HEK293 (cell line): ENCODE measurements around the gene CYP24A1.

ENCODE experiments used
- CTCF ChIA-PET: fragments of 350-600 bp; formaldehyde crosslinking; extraction: SDS; loops from one replicate; lab custom pipeline; 2021; ENCODE audit warnings: antibody characterized with exemption; lab: Yijun Ruan, JAX
- POLR2A ChIA-PET: fragments of 300-600 bp; formaldehyde crosslinking; extraction: SDS; loops from one replicate; lab custom pipeline; 2020; ENCODE audit warnings: antibody characterized with exemption, inconsistent platforms; lab: Yijun Ruan, JAX
- H3K27ac ChIP-seq: fragments of 200-500 bp; sonication (Bioruptor generic); 2 replicates; pipeline ENCODE4 v1.5.1; 2014; ENCODE audit warnings: low read depth, low read length, control low read depth, inconsistent platforms; ENCODE audit errors: extremely low read depth
- H3K36me3 ChIP-seq, 2 experiments: fragments of 200-500 bp in 1 of 2; sonication (Bioruptor generic) in 1 of 2; 1 replicate in 1 of 2; 2 replicates in 1 of 2; pipeline ENCODE4 v1.5.1; 2014 to 2017; ENCODE audit warnings: inconsistent platforms in 2 of 2, low read length in 2 of 2; ENCODE audit not compliant: control insufficient read depth in 2 of 2, insufficient read depth in 1 of 2
- H3K4me1 ChIP-seq: fragments of 200-500 bp; sonication (Bioruptor generic); 2 replicates; pipeline ENCODE4 v1.5.1; 2014; ENCODE audit warnings: mild to moderate bottlenecking, low read length, inconsistent platforms; ENCODE audit not compliant: control insufficient read depth, insufficient read depth
- H3K4me3 ChIP-seq: 2 replicates; pipeline ENCODE4 v1.5.1; 2011; ENCODE audit warnings: low read depth, mild to moderate bottlenecking, control low read depth, low read length, moderate library complexity
- H3K9me3 ChIP-seq: fragments of 200-500 bp; sonication (Bioruptor generic); 2 replicates; pipeline ENCODE4 v1.5.1; 2014; ENCODE audit warnings: low read depth, low read length, inconsistent platforms; ENCODE audit not compliant: control insufficient read depth, insufficient read depth
- GLIS2 ChIP-seq: fragments of 450-650 bp; formaldehyde crosslinking; IDR thresholded peaks from 2 replicates; pipeline ENCODE4 v1.5.1; 2016; ENCODE audit warnings: missing biosample characterization, missing genetic modification characterization
- KLF8 ChIP-seq: fragments of 450-650 bp; formaldehyde crosslinking; IDR thresholded peaks from 2 replicates; pipeline ENCODE4 v1.5.1; 2016; ENCODE audit warnings: missing biosample characterization, missing genetic modification characterization
- OVOL3 ChIP-seq: fragments of 450-650 bp; formaldehyde crosslinking; IDR thresholded peaks from 2 replicates; pipeline ENCODE4 v1.5.1; 2016; ENCODE audit warnings: missing biosample characterization, missing genetic modification characterization
- SP3 ChIP-seq: fragments of 450-650 bp; formaldehyde crosslinking; IDR thresholded peaks from 2 replicates; pipeline ENCODE4 v1.5.1; 2016; ENCODE audit warnings: missing biosample characterization, missing genetic modification characterization
- YY2 ChIP-seq: fragments of 450-650 bp; formaldehyde crosslinking; IDR thresholded peaks from 2 replicates; pipeline ENCODE4 v1.5.1; 2016; ENCODE audit warnings: missing biosample characterization, missing genetic modification characterization
- ZBTB17 ChIP-seq: fragments of 450-650 bp; formaldehyde crosslinking; IDR thresholded peaks from 2 replicates; pipeline ENCODE4 v1.5.1; 2016; ENCODE audit warnings: missing biosample characterization, missing genetic modification characterization
- ZBTB26 ChIP-seq: fragments of 450-650 bp; formaldehyde crosslinking; optimal IDR thresholded peaks from 2 replicates; pipeline ENCODE3; 2016; ENCODE audit warnings: missing biosample characterization, mild to moderate bottlenecking, missing genetic modification characterization
- ZNF132 ChIP-seq: fragments of 450-650 bp; formaldehyde crosslinking; IDR thresholded peaks from 2 replicates; pipeline ENCODE4 v1.5.1; 2017; ENCODE audit warnings: missing biosample characterization, missing genetic modification characterization, borderline replicate concordance
- ZNF202 ChIP-seq: fragments of 450-650 bp; formaldehyde crosslinking; IDR thresholded peaks from 2 replicates; pipeline ENCODE4 v1.5.1; 2016; ENCODE audit warnings: missing biosample characterization, missing genetic modification characterization, borderline replicate concordance
- ZNF211 ChIP-seq: fragments of 450-650 bp; formaldehyde crosslinking; IDR thresholded peaks from 2 replicates; pipeline ENCODE4 v1.5.1; 2016; ENCODE audit warnings: low read depth, missing biosample characterization, missing genetic modification characterization
- ZNF350 ChIP-seq: fragments of 450-650 bp; formaldehyde crosslinking; IDR thresholded peaks from 2 replicates; pipeline ENCODE4 v1.5.0; 2017; ENCODE audit warnings: missing biosample characterization, mild to moderate bottlenecking, missing genetic modification characterization
- ZNF366 ChIP-seq: fragments of 450-650 bp; formaldehyde crosslinking; conservative IDR thresholded peaks from 2 replicates; pipeline ENCODE4 v1.5.1; 2016; ENCODE audit warnings: missing biosample characterization, missing genetic modification characterization
- ZNF510 ChIP-seq: fragments of 450-650 bp; formaldehyde crosslinking; IDR thresholded peaks from 2 replicates; pipeline ENCODE4 v1.5.1; 2018; ENCODE audit warnings: mild to moderate bottlenecking, missing genetic modification characterization, missing biosample characterization; ENCODE audit not compliant: insufficient replicate concordance
- ZNF560 ChIP-seq: fragments of 450-650 bp; formaldehyde crosslinking; IDR thresholded peaks from 2 replicates; pipeline ENCODE4 v1.5.1; 2017; ENCODE audit warnings: missing biosample characterization, missing genetic modification characterization, borderline replicate concordance
- ZNF600 ChIP-seq: fragments of 450-650 bp; formaldehyde crosslinking; IDR thresholded peaks from 2 replicates; pipeline ENCODE4 v1.5.1; 2016; ENCODE audit warnings: missing biosample characterization, missing genetic modification characterization
- ZNF626 ChIP-seq: fragments of 450-650 bp; sonication (Bioruptor Pico); formaldehyde crosslinking; IDR thresholded peaks from 2 replicates; pipeline ENCODE4 v1.5.1; 2018; ENCODE audit warnings: missing biosample characterization, missing genetic modification characterization, inconsistent platforms
- ZNF654 ChIP-seq: fragments of 450-650 bp; formaldehyde crosslinking; IDR thresholded peaks from 2 replicates; pipeline ENCODE4 v1.5.1; 2016; ENCODE audit warnings: low read depth, missing biosample characterization, missing genetic modification characterization
- ZSCAN16 ChIP-seq: fragments of 450-650 bp; formaldehyde crosslinking; IDR thresholded peaks from 2 replicates; pipeline ENCODE4 v1.5.1; 2016; ENCODE audit warnings: missing biosample characterization, missing genetic modification characterization
- TF ChIP-seq, protein P1 (sequence below): fragments of 450-650 bp; formaldehyde crosslinking; IDR thresholded peaks from 2 replicates; pipeline ENCODE4 v1.5.1; 2016; ENCODE audit warnings: missing biosample characterization, missing genetic modification characterization

The CYP24A1 gene

DNA sequence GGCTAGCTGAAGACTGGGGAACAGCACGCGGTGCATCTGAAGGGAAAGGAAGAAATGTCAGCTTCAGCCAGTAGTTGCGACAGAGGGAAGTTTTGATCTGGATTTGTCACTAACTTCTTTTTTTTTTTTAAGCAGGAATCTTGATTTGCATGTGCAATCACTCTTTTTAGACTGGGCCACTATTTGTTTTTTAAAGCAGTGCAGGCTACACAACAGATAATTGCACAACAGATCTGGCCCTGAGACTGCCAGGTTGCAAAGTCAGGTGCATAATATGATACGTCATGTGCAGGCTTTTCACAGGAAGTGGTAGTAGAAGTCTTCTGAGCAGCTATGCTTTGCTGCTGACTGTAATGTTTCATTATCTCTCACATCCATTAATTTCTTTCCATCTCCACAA is 47.6 kb upstream of the CYP24A1 start:
- Histone ChIP-seq H3K9me3 (no peaks in the 10 kb centered on the region), H3K27ac (no peak overlapping the region), H3K36me3 (peaks cover 0 to 17% of the 10 kb centered on the region in 2 experiments; a peak in 2 of 3 replicates), H3K4me3 (no peak overlapping the region), H3K4me1 (no peaks in the 10 kb centered on the region)
- CTCF ChIA-PET = interaction anchor here (0.6 to 1.4 kb wide), 4 partner anchors 10 to 157 kb away, joined by 3 to 5 read pairs (median 4); partner anchors contain the start of gene PFDN4
- no peak for TF ChIP-seq GLIS2 (tag by site-specific recombination)
- TF ChIP-seq ZNF132 = no peak
- TF ChIP-seq ZNF350 (tag by site-specific recombination) = no peak
- no peak for TF ChIP-seq ZNF366
- no peak for TF ChIP-seq ZNF626 (tag by site-specific recombination)
- no peak for TF ChIP-seq SP3 (tag by site-specific recombination)
- TF ChIP-seq ZBTB17 = no peak
- TF ChIP-seq YY2 (tag by site-specific recombination) = no peak
- TF ChIP-seq ZSCAN16 (tag by site-specific recombination) = no peak
- no peak for TF ChIP-seq ZNF600
- no peak for TF ChIP-seq ZNF510 (tag by site-specific recombination)
- POLR2A ChIA-PET = no interaction called here

- H3K4me3 ChIP-seq = no peak overlapping the region
- no peak for TF ChIP-seq ZBTB26 (tag by site-specific recombination)
- no peaks in the 10 kb centered on the region for H3K9me3 ChIP-seq
- H3K27ac ChIP-seq = no peak overlapping the region
- peaks cover 0 to 23% of the 10 kb centered on the region in 2 experiments; a peak in 2 of 3 replicates for H3K36me3 ChIP-seq
- CTCF ChIA-PET = interaction anchor here (0.6 kb wide), 1 partner anchor 10 kb away, joined by 3 read pairs; no protein-coding TSS in a partner anchor
- POLR2A ChIA-PET = no interaction called here
- H3K4me1 ChIP-seq = no peaks in the 10 kb centered on the region
Measured at GRCh38 chr20:54220722-54221121, 46.9 kb upstream of the CYP24A1 start.

GRCh38 chr20:54219751-54220426 is 46.1 kb upstream of the CYP24A1 start:
- Histone ChIP-seq H3K27ac (no peak overlapping the region), H3K4me1 (no peaks in the 10 kb centered on the region), H3K9me3 (no peaks in the 10 kb centered on the region), H3K36me3 (peaks cover 5 to 31% of the 10 kb centered on the region in 2 experiments; a peak in 2 of 3 replicates), H3K4me3 (no peak overlapping the region)
- CTCF ChIA-PET = interaction anchor here (0.7 to 2.0 kb wide), 9 partner anchors 10 to 431 kb away, joined by 3 to 12 read pairs (median 6); partner anchors contain the start of gene PFDN4
- TF ChIP-seq ZNF211 (tag by site-specific recombination) = no peak
- TF ChIP-seq ZNF654 (tag by site-specific recombination) = peak; percentile 57
- no peak for TF ChIP-seq OVOL3
- TF ChIP-seq ZNF560 = no peak
- TF ChIP-seq KLF8 (tag by site-specific recombination) = no peak
- TF ChIP-seq ZBTB26 (tag by site-specific recombination) = no peak
- no peak for TF ChIP-seq ZNF202
- TF ChIP-seq, protein P1, sequence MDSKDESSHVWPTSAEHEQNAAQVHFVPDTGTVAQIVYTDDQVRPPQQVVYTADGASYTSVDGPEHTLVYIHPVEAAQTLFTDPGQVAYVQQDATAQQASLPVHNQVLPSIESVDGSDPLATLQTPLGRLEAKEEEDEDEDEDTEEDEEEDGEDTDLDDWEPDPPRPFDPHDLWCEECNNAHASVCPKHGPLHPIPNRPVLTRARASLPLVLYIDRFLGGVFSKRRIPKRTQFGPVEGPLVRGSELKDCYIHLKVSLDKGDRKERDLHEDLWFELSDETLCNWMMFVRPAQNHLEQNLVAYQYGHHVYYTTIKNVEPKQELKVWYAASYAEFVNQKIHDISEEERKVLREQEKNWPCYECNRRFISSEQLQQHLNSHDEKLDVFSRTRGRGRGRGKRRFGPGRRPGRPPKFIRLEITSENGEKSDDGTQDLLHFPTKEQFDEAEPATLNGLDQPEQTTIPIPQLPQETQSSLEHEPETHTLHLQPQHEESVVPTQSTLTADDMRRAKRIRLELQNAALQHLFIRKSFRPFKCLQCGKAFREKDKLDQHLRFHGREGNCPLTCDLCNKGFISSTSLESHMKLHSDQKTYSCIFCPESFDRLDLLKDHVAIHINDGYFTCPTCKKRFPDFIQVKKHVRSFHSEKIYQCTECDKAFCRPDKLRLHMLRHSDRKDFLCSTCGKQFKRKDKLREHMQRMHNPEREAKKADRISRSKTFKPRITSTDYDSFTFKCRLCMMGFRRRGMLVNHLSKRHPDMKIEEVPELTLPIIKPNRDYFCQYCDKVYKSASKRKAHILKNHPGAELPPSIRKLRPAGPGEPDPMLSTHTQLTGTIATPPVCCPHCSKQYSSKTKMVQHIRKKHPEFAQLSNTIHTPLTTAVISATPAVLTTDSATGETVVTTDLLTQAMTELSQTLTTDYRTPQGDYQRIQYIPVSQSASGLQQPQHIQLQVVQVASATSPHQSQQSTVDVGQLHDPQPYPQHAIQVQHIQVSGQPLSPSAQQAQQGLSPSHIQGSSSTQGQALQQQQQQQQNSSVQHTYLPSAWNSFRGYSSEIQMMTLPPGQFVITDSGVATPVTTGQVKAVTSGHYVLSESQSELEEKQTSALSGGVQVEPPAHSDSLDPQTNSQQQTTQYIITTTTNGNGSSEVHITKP = peak; percentile 79
- POLR2A ChIA-PET = no interaction called here
